GM10248 (cell line): ENCODE data around the gene MVP.

ENCODE experiments used
- CTCF ChIA-PET: fragments of 300-600 bp; sonication (Branson Sonifier 250); formaldehyde crosslinking; extraction: SDS; loops from one replicate; lab custom pipeline; 2021; ENCODE audit warnings: antibody characterized with exemption; lab: Yijun Ruan, JAX
- POLR2A ChIA-PET: fragments of 350-650 bp; sonication (Branson Sonifier 250); formaldehyde crosslinking; extraction: SDS; loops from one replicate; lab custom pipeline; 2020; ENCODE audit warnings: antibody characterized with exemption; lab: Yijun Ruan, JAX
- DNase-seq: peaks from one replicate; pipeline ENCODE4 v3.0.0; 2012; ENCODE audit errors: extremely low spot score
- CTCF ChIP-seq: IDR thresholded peaks from 2 replicates; pipeline ENCODE4 v1.5.1; 2012; ENCODE audit warnings: mild to moderate bottlenecking, low read depth; ENCODE audit errors: extremely low read depth, missing control alignments, control extremely low read depth

MVP gene

GRCh38 chr16:29816694-29817441 lies 3.4 kb upstream of the MVP start:
- POLR2A ChIA-PET: interaction anchor here (0.5 to 1.7 kb wide), 5 partner anchors 10 to 273 kb away, joined by 3 to 8 read pairs (median 4); partner anchors contain the start of gene TAOK2
- peak; percentile 53 for DNase-seq
- no peak for TF ChIP-seq CTCF
- CTCF ChIA-PET: interaction anchor here (0.6 to 3.9 kb wide), 12 partner anchors 10 to 176 kb away, joined by 3 to 39 read pairs (median 4); partner anchors contain the start of gene MAZ

GRCh38 chr16:29818082-29818481 lies 2.2 kb upstream of the MVP start:
- no peak for DNase-seq
- POLR2A ChIA-PET: interaction anchor here (0.6 kb wide), 1 partner anchor 250 kb away, joined by 4 read pairs; no protein-coding TSS in a partner anchor
- CTCF ChIA-PET: interaction anchor here (1.0 to 11.3 kb wide), 7 partner anchors 11 to 118 kb away, joined by 3 to 93 read pairs (median 4); partner anchors contain the start of gene MAZ
- TF ChIP-seq CTCF: no peak

GRCh38 chr16:29819506-29819905 lies 756 bp upstream of the MVP start:
- no peak for TF ChIP-seq CTCF
- ChIA-PET POLR2A (interaction anchor here (0.6 kb wide), 1 partner anchor 169 kb away, joined by 7 read pairs; no protein-coding TSS in a partner anchor), CTCF (interaction anchor here (2.0 to 11.3 kb wide), 6 partner anchors 10 to 34 kb away, joined by 4 to 93 read pairs (median 9); partner anchors contain the start of gene MAZ)
- no peak for DNase-seq

GRCh38 chr16:29820730-29821642 lies 724 bp downstream of the MVP start:
- POLR2A ChIA-PET: interaction anchor here (0.8 kb wide), 1 partner anchor 10 kb away, joined by 5 read pairs; no protein-coding TSS in a partner anchor
- CTCF ChIA-PET: interaction anchor here (0.9 to 11.3 kb wide), 9 partner anchors 8 to 158 kb away, joined by 3 to 93 read pairs (median 4); partner anchors contain the start of gene KIF22
- peak; percentile 72 for DNase-seq
- TF ChIP-seq CTCF: no peak

GRCh38 chr16:29821643-29822115 lies 1.4 kb downstream of the MVP start:
- ChIA-PET CTCF (interaction anchor here (1.0 to 11.3 kb wide), 7 partner anchors 14 to 122 kb away, joined by 3 to 93 read pairs (median 4); no protein-coding TSS in a partner anchor), POLR2A (interaction anchor here (0.6 kb wide), 1 partner anchor 89 kb away, joined by 4 read pairs; no protein-coding TSS in a partner anchor)
- no peak for TF ChIP-seq CTCF
- no peak for DNase-seq
